Measurements from ENCODE around the gene LTF. TPM values are rescaled to one million over a fixed set of nuclear protein-coding genes. Genes with fewer than 3 reads are reported as not detected.

Gene LTF
- total and polyA plus RNA-seq, 9 of the 15 experiments (the other 6 are each of a cell fraction or from before 2014, with no cell fraction given) = 0.07 TPM; not detected in 8

DNA sequence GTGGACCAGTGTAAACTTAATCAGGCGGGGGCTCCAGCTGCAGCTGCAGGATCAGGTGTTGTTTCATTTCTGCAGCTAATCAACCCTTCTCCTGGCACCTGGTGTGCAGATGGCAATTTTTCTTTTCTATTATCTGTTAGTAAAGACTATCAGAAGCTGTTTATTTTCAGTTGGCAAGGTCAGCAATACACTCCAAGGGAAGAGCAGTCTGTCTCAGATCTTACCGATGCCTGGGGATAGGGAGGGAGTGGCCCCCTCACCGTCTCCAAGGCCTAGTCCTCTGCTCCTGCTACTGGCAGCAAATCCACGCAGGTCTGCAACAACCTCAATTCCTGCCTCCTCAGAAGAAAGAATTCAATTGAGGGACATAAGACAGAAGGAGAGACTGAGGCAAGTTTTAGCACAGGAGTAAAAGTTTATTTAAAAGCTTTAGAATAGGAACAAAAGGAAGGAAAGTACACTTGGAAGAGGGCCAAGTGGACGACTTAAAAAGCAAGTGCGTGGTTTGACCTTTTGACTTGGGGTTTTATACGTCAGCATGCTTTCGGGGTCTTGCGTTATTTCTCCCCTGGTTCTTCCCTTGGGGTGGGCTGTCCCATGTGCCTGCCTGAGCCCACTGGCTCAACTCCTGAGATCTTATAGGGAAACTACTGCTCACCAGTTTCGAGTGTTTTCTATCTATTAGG, 48.4 kb downstream of the LTF start (continued):
- TF ChIP-seq FOXJ3 (CRISPR knock-in tag; IDR thresholded peaks at IDR 0.05) (no peak), GTF2E2 (tag; IDR thresholded peaks at IDR 0.05) (no peak), TRIM28 (IDR thresholded peaks at IDR 0.05) (no peak), HDAC6 (IDR thresholded peaks at IDR 0.05; ENCODE audit: low read depth, low read length) (no peak), L3MBTL2 (IDR thresholded peaks at IDR 0.05) (peak; percentile 67), PYGO2 (tag; IDR thresholded peaks at IDR 0.05) (peak; percentile 50; the same call in 1 of the 2 replicates), POU5F1 (IDR thresholded peaks at IDR 0.05; ENCODE audit: borderline replicate concordance, low read depth, low read length, partially characterized antibody) (no peak), ZNF589 (CRISPR knock-in tag; IDR thresholded peaks at IDR 0.05; ENCODE audit: low read depth) (peak; percentile 57; the same call in 1 of the 2 replicates), RCOR1 (IDR thresholded peaks at IDR 0.05; ENCODE audit: borderline replicate concordance in 1 of 2, low read depth in 2 of 2, low read length in 2 of 2) (no peak), ZNF79 (CRISPR knock-in tag; IDR thresholded peaks at IDR 0.05; ENCODE audit: low read depth) (0 out of 2 replicates have a peak, but pooled peaks have one; percentile 8), C11orf30 (IDR thresholded peaks at IDR 0.05; ENCODE audit: low read depth) (peak; percentile 51; the same call in 1 of the 2 replicates), NR2C1 (IDR thresholded peaks at IDR 0.05) (no peak; the same call in 1 of the 2 replicates), NR2C1 (tag; IDR thresholded peaks at IDR 0.05) (0 out of 2 replicates have a peak, but pooled peaks have one; percentile 7), CEBPG (CRISPR knock-in tag; IDR thresholded peaks at IDR 0.05) (peak; percentile 85), CEBPG (tag; conservative IDR thresholded peaks at IDR 0.05 in 1 of 2, IDR thresholded peaks at IDR 0.05 in 1 of 2) (peak in 1 of 2 experiments; percentile 52; a peak in 1 of 4 replicates), ZNF41 (CRISPR knock-in tag; conservative IDR thresholded peaks at IDR 0.05) (no peak), MAFK (IDR thresholded peaks at IDR 0.05; ENCODE audit: low read length) (peak; percentile 69), ZBTB17 (CRISPR knock-in tag; IDR thresholded peaks at IDR 0.05) (peak; percentile 99), ZNF75A (CRISPR knock-in tag; IDR thresholded peaks at IDR 0.05) (no peak), MAFF (IDR thresholded peaks at IDR 0.05; ENCODE audit: low read length) (peak; percentile 26; the same call in 1 of the 2 replicates), MAFG (tag; conservative IDR thresholded peaks at IDR 0.05) (peak; percentile 64), TOE1 (IDR thresholded peaks at IDR 0.05; ENCODE audit: borderline replicate concordance) (no peak), TOE1 (CRISPR knock-in tag; IDR thresholded peaks at IDR 0.05; ENCODE audit: borderline replicate concordance, low read depth) (no peak), MAZ (CRISPR knock-in tag; conservative IDR thresholded peaks at IDR 0.05 in 1 of 2, IDR thresholded peaks at IDR 0.05 in 1 of 2) (peak; percentile 62 to 85), NFIC (IDR thresholded peaks at IDR 0.05) (peak; percentile 93), MTA1 (IDR thresholded peaks at IDR 0.05; ENCODE audit: borderline replicate concordance) (no peak), ZNF274 (IDR thresholded peaks at IDR 0.05; ENCODE audit: borderline replicate concordance, low read depth, low read length) (no peak), CREM (IDR thresholded peaks at IDR 0.05; ENCODE audit: low read depth) (peak; percentile 13; the same call in 1 of the 2 replicates), ZNF224 (CRISPR knock-in tag; IDR thresholded peaks at IDR 0.05) (no peak)
- TF ChIP-seq, protein P1, sequence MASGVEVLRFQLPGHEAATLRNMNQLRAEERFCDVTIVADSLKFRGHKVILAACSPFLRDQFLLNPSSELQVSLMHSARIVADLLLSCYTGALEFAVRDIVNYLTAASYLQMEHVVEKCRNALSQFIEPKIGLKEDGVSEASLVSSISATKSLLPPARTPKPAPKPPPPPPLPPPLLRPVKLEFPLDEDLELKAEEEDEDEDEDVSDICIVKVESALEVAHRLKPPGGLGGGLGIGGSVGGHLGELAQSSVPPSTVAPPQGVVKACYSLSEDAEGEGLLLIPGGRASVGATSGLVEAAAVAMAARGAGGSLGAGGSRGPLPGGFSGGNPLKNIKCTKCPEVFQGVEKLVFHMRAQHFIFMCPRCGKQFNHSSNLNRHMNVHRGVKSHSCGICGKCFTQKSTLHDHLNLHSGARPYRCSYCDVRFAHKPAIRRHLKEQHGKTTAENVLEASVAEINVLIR (CRISPR knock-in tag; IDR thresholded peaks at IDR 0.05) = 0 out of 2 replicates have a peak, but pooled peaks have one; percentile 25

Data from K562 (cell line).